Astrocyte (in vitro differentiated cells and primary cell): ENCODE results near the gene ZNF648. TPM values are rescaled to one million over a fixed set of nuclear protein-coding genes. Genes with fewer than 3 reads are reported as not detected.

Experiments used
- DNase-seq: peaks from one replicate; pipeline ENCODE4 v3.0.0-alpha.2; 2010; ENCODE audit warnings: low read depth
- FAIRE-seq: peaks from 2 replicates; lab custom pipeline; 2011; peaks lifted over from hg19 to GRCh38; lab: Jason Lieb, UNC
- H2AFZ ChIP-seq: 2 replicates; pipeline ENCODE4 v1.6.0; 2012; ENCODE audit warnings: low read depth, low read length, inconsistent platforms
- H3K27ac ChIP-seq: 2 replicates; pipeline ENCODE4 v1.5.1; 2011; ENCODE audit warnings: low read depth, low read length, inconsistent platforms
- H3K27me3 ChIP-seq: 2 replicates; pipeline ENCODE4 v1.6.0; 2011; ENCODE audit warnings: low read length, inconsistent platforms; ENCODE audit not compliant: insufficient read depth
- H3K36me3 ChIP-seq: 2 replicates; pipeline ENCODE4 v1.5.1; 2011; ENCODE audit warnings: low read length, inconsistent platforms; ENCODE audit not compliant: insufficient read depth
- H3K4me1 ChIP-seq: 2 replicates; pipeline ENCODE4 v1.5.1; 2011; ENCODE audit warnings: low read length, inconsistent platforms; ENCODE audit not compliant: insufficient read depth
- H3K4me2 ChIP-seq: 2 replicates; pipeline ENCODE4 v1.6.0; 2012; ENCODE audit warnings: low read length, inconsistent platforms
- H3K4me3 ChIP-seq: 2 replicates; pipeline ENCODE4 v1.5.1; 2011; ENCODE audit warnings: low read depth, mild to moderate bottlenecking, low read length, inconsistent platforms; ENCODE audit not compliant: insufficient read depth
- H3K79me2 ChIP-seq: 2 replicates; pipeline ENCODE4 v1.6.0; 2012; ENCODE audit warnings: mild to moderate bottlenecking, low read length, inconsistent platforms; ENCODE audit not compliant: insufficient read depth
- H3K9ac ChIP-seq: 2 replicates; pipeline ENCODE4 v1.6.0; 2012; ENCODE audit warnings: mild to moderate bottlenecking, low read length, inconsistent platforms
- H3K9me3 ChIP-seq: 2 replicates; pipeline ENCODE4 v1.5.1; 2012; ENCODE audit warnings: low read depth, mild to moderate bottlenecking, low read length, inconsistent platforms; ENCODE audit not compliant: insufficient read depth
- H4K20me1 ChIP-seq: 2 replicates; pipeline ENCODE4 v1.6.0; 2012; ENCODE audit warnings: low read length, inconsistent platforms; ENCODE audit not compliant: insufficient read depth
- H3K27ac Mint-ChIP-seq: one replicate; pipeline ENCODE4 v1.8.0; 2021; ENCODE audit warnings: mild to moderate bottlenecking, mixed read lengths; ENCODE audit not compliant: unreplicated experiment
- H3K27me3 Mint-ChIP-seq: one replicate; pipeline ENCODE4 v1.8.0; 2021; ENCODE audit warnings: low read depth, mixed read lengths; ENCODE audit not compliant: unreplicated experiment
- H3K36me3 Mint-ChIP-seq: one replicate; pipeline ENCODE4 v1.8.0; 2021; ENCODE audit warnings: low read depth, mixed read lengths; ENCODE audit not compliant: unreplicated experiment
- H3K4me1 Mint-ChIP-seq: one replicate; pipeline ENCODE4 v1.8.0; 2021; ENCODE audit warnings: low read depth, mixed read lengths; ENCODE audit not compliant: unreplicated experiment
- H3K4me3 Mint-ChIP-seq: one replicate; pipeline ENCODE4 v1.8.0; 2021; ENCODE audit warnings: mild to moderate bottlenecking, moderate library complexity, mixed read lengths; ENCODE audit not compliant: unreplicated experiment
- H3K9me3 Mint-ChIP-seq: one replicate; pipeline ENCODE4 v1.8.0; 2021; ENCODE audit warnings: mild to moderate bottlenecking, mixed read lengths; ENCODE audit not compliant: unreplicated experiment
- EZH2 ChIP-seq: IDR thresholded peaks from 2 replicates; pipeline ENCODE4 v1.6.1; 2012; ENCODE audit warnings: mild to moderate bottlenecking, low read length, inconsistent platforms; ENCODE audit not compliant: insufficient read depth
- total RNA-seq: library from RNA; stranded (reverse); gene quantifications from 2 replicates; pipeline ENCODE4 v1.2.1, GENCODE V29; 2021
- TF ChIP-seq, protein P1 (sequence below): IDR thresholded peaks from 2 replicates; pipeline ENCODE4 v1.5.1; 2011; ENCODE audit warnings: low read depth, mild to moderate bottlenecking, inconsistent platforms, low read length, moderate library complexity; ENCODE audit not compliant: insufficient read depth

The ZNF648 gene
- total RNA-seq, 1 donor from 2014 or later, result not detected

DNA sequence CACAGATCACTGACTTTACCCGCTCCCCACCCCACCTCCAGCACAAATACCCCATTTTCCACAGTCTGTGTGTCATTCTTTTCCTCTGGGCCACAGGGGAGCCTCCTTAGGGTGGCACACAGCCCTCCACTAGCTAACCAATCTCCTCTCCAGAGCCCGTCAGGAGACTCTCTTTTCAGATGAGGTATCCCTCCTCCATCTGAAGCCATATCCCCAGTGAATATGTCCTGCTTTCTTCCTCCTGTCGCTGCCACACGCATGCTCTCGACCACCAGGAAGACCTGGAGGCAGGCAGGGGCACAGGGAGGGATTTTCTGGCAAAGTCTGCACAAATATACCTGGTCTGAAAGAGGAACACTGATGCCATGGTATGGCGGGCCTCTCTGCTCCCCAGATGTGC lies 635 bp downstream of the ZNF648 start:
- Histone ChIP-seq H2AFZ (no peak overlapping the region), H3K27ac (no peak overlapping the region), H3K9me3 (no peaks in the 10 kb centered on the region), H3K9ac (no peak overlapping the region), H3K36me3 (no peaks in the 10 kb centered on the region), H4K20me1 (no peaks in the 10 kb centered on the region), H3K27me3 (peaks cover 3% of the 10 kb centered on the region), H3K4me3 (no peak overlapping the region), H3K4me1 (no peaks in the 10 kb centered on the region), H3K4me2 (no peak overlapping the region), H3K79me2 (no peaks in the 10 kb centered on the region)
- Mint-ChIP-seq H3K36me3 (no peaks in the 10 kb centered on the region), H3K4me3 (no peak overlapping the region), H3K4me1 (no peaks in the 10 kb centered on the region), H3K27me3 (peaks cover 16% of the 10 kb centered on the region), H3K9me3 (peaks cover 7% of the 10 kb centered on the region), H3K27ac (no peak overlapping the region)
- FAIRE-seq (no peak), DNase-seq (no peak)
- TF ChIP-seq EZH2, result no peak
- TF ChIP-seq, protein P1, sequence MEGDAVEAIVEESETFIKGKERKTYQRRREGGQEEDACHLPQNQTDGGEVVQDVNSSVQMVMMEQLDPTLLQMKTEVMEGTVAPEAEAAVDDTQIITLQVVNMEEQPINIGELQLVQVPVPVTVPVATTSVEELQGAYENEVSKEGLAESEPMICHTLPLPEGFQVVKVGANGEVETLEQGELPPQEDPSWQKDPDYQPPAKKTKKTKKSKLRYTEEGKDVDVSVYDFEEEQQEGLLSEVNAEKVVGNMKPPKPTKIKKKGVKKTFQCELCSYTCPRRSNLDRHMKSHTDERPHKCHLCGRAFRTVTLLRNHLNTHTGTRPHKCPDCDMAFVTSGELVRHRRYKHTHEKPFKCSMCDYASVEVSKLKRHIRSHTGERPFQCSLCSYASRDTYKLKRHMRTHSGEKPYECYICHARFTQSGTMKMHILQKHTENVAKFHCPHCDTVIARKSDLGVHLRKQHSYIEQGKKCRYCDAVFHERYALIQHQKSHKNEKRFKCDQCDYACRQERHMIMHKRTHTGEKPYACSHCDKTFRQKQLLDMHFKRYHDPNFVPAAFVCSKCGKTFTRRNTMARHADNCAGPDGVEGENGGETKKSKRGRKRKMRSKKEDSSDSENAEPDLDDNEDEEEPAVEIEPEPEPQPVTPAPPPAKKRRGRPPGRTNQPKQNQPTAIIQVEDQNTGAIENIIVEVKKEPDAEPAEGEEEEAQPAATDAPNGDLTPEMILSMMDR, result no peak

DNA sequence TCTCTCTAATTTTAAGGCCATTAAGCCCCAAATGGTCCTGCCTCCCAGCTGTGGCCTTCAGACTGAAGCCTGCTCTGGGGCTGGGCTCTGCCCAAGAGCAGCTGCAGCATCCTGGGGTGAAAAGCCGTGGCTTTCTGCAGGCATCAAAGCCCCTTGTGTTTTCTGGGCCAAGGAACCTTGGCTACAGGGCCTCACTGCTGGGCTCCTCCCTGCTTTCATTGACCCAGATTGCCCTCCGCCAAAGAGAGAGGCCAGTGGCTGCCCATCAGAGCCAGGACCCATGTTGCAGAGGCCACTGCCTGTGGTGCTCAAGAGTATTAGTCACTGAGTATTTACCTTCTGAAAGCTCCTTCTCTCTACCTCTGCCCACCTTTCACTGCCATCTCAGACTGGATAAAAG lies 1.6 kb downstream of the ZNF648 start:
- TF ChIP-seq, protein P1, result no peak
- no peak for TF ChIP-seq EZH2

DNA sequence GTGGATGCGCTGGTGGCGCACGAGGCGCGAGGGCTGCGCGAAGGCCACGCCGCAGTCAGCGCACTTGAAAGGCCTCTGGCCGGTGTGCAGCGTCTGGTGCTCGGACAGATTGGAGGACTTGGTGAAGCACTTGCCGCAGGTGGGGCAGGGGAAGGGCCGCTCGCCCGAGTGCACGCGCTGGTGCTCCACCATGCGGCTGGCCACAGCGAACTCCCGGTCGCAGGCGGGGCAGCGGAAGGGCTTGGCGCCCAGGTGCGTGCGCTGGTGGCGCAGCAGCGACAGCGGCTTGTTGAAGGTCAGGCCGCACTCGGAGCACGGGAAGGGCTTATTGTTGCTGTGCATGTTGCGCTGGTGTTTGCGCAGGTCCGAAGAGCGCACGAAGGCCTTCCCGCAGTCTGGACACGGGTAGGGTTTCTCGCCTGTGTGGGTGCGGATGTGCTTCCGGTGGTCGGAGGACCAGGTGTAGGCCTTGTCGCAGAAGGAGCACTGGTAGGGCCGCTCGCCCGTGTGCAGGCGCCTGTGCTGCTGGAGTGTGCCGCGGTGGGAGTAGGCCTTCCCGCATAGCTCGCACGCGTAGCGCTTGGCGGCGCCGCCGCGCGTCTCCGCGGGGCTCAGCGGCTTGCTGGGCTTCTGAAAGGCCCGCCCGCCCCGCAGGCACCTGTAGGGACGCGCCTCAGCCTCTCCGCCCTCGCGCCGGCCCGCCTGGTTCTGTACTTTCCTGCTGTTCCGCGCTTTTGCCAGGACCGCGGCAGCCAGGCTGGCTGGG lies 4.7 kb downstream of the ZNF648 start:
- no peaks in the 10 kb centered on the region for H3K79me2 ChIP-seq
- H3K9me3 ChIP-seq, result no peaks in the 10 kb centered on the region
- FAIRE-seq (no peak), DNase-seq (no peak)
- no peak overlapping the region for H3K27ac Mint-ChIP-seq
- H3K36me3 Mint-ChIP-seq, result no peaks in the 10 kb centered on the region
- no peak overlapping the region for H3K4me2 ChIP-seq
- H3K9ac ChIP-seq, result no peak overlapping the region
- H3K4me1 ChIP-seq, result no peaks in the 10 kb centered on the region
- H3K4me3 ChIP-seq, result no peak overlapping the region
- peaks cover 3% of the 10 kb centered on the region for H3K27me3 ChIP-seq
- TF ChIP-seq, protein P1, result no peak
- TF ChIP-seq EZH2, result no peak
- H2AFZ ChIP-seq, result no peak overlapping the region
- no peaks in the 10 kb centered on the region for H4K20me1 ChIP-seq
- H3K36me3 ChIP-seq, result no peaks in the 10 kb centered on the region
- H3K9me3 Mint-ChIP-seq, result peaks cover 2% of the 10 kb centered on the region
- H3K27ac ChIP-seq, result no peak overlapping the region
- no peak overlapping the region for H3K4me3 Mint-ChIP-seq
- peaks cover 14% of the 10 kb centered on the region for H3K27me3 Mint-ChIP-seq
- H3K4me1 Mint-ChIP-seq, result no peaks in the 10 kb centered on the region

More for the DNA sequence above, 1.6 kb downstream of the ZNF648 start:
- Mint-ChIP-seq H3K36me3 (no peaks in the 10 kb centered on the region), H3K4me1 (no peaks in the 10 kb centered on the region), H3K4me3 (no peak overlapping the region), H3K9me3 (peaks cover 3% of the 10 kb centered on the region), H3K27me3 (peaks cover 14% of the 10 kb centered on the region), H3K27ac (no peak overlapping the region)
- Histone ChIP-seq H3K4me2 (no peak overlapping the region), H3K79me2 (no peaks in the 10 kb centered on the region), H3K9me3 (no peaks in the 10 kb centered on the region), H3K4me3 (no peak overlapping the region), H3K4me1 (no peaks in the 10 kb centered on the region), H2AFZ (no peak overlapping the region), H3K27me3 (peaks cover 3% of the 10 kb centered on the region), H3K27ac (no peak overlapping the region), H4K20me1 (no peaks in the 10 kb centered on the region), H3K9ac (no peak overlapping the region), H3K36me3 (no peaks in the 10 kb centered on the region)
- FAIRE-seq (no peak), DNase-seq (no peak)
